Trophoblast cell (in vitro differentiated cells and primary cell): ENCODE data around the gene PTPRN2.

Experiments used
- DNase-seq, 2 donors: peaks; one replicate each; pipeline ENCODE4 v3.0.0-alpha.2; 2016
- H2AFZ ChIP-seq: 2 replicates; pipeline ENCODE4 v1.6.1; 2013; ENCODE audit warnings: low read length, moderate library complexity, mild to moderate bottlenecking; ENCODE audit not compliant: insufficient read depth, poor library complexity
- H2AK5ac ChIP-seq: 2 replicates; pipeline ENCODE4 v1.6.1; 2013; ENCODE audit warnings: mild to moderate bottlenecking, low read length
- H2BK120ac ChIP-seq: 2 replicates; pipeline ENCODE4 v1.6.1; 2013; ENCODE audit warnings: low read length, mild to moderate bottlenecking, moderate library complexity; ENCODE audit not compliant: insufficient read depth, poor library complexity
- H2BK12ac ChIP-seq: 2 replicates; pipeline ENCODE4 v1.6.1; 2013; ENCODE audit warnings: mild to moderate bottlenecking, low read length, moderate library complexity
- H2BK5ac ChIP-seq: 2 replicates; pipeline ENCODE4 v1.6.1; 2013; ENCODE audit warnings: low read length, low read depth, moderate library complexity, mild to moderate bottlenecking; ENCODE audit not compliant: poor library complexity
- H3K14ac ChIP-seq: 2 replicates; pipeline ENCODE4 v1.6.1; 2013; ENCODE audit warnings: mild to moderate bottlenecking, low read length
- H3K18ac ChIP-seq: 2 replicates; pipeline ENCODE4 v1.6.1; 2013; ENCODE audit warnings: mild to moderate bottlenecking, low read length
- H3K23ac ChIP-seq: 2 replicates; pipeline ENCODE4 v1.6.1; 2013; ENCODE audit warnings: low read length
- H3K27ac ChIP-seq: 2 replicates; pipeline ENCODE4 v1.5.1; 2013; ENCODE audit warnings: low read depth, mild to moderate bottlenecking, inconsistent platforms, low read length, moderate library complexity
- H3K27me3 ChIP-seq: 2 replicates; pipeline ENCODE4 v1.6.1; 2013; ENCODE audit warnings: inconsistent platforms, mild to moderate bottlenecking, low read length, moderate library complexity; ENCODE audit not compliant: insufficient read depth
- H3K36me3 ChIP-seq, 2 experiments: 1 replicate in 1 of 2; 2 replicates in 1 of 2; pipeline ENCODE4 v1.6.1; 2013; ENCODE audit warnings: low read length in 2 of 2, mild to moderate bottlenecking in 2 of 2, moderate library complexity in 1 of 2; ENCODE audit not compliant: insufficient read depth in 2 of 2, control insufficient read depth in 1 of 2
- H3K4ac ChIP-seq: 2 replicates; pipeline ENCODE4 v1.6.1; 2013; ENCODE audit warnings: low read depth, mild to moderate bottlenecking, low read length, moderate library complexity
- H3K4me1 ChIP-seq, 2 experiments: 1 replicate in 1 of 2; 2 replicates in 1 of 2; pipeline ENCODE4 v1.6.1; 2013; ENCODE audit warnings: low read length in 2 of 2, mild to moderate bottlenecking in 2 of 2, moderate library complexity in 1 of 2; ENCODE audit not compliant: insufficient read depth in 2 of 2, control insufficient read depth in 1 of 2
- H3K4me2 ChIP-seq: 2 replicates; pipeline ENCODE4 v1.6.1; 2013; ENCODE audit warnings: inconsistent platforms, mild to moderate bottlenecking, low read length, moderate library complexity
- H3K4me3 ChIP-seq: 2 replicates; pipeline ENCODE4 v1.5.1; 2013; ENCODE audit warnings: mild to moderate bottlenecking, low read depth, low read length, inconsistent platforms
- H3K79me1 ChIP-seq: one replicate; pipeline ENCODE4 v1.6.1; 2013; ENCODE audit warnings: low read length
- H3K79me2 ChIP-seq: 2 replicates; pipeline ENCODE4 v1.6.1; 2013; ENCODE audit warnings: low read length, mild to moderate bottlenecking; ENCODE audit not compliant: control insufficient read depth, insufficient read depth, poor library complexity
- H3K9ac ChIP-seq: 2 replicates; pipeline ENCODE4 v1.6.1; 2013; ENCODE audit warnings: mild to moderate bottlenecking, low read length
- H3K9me3 ChIP-seq: 2 replicates; pipeline ENCODE4 v1.6.1; 2013; ENCODE audit warnings: low read depth, mild to moderate bottlenecking, control low read depth, inconsistent platforms, low read length; ENCODE audit not compliant: insufficient read depth
- H4K12ac ChIP-seq: 2 replicates; pipeline ENCODE4 v1.6.1; 2013; ENCODE audit warnings: low read depth, mild to moderate bottlenecking, low read length, moderate library complexity
- H4K8ac ChIP-seq: 2 replicates; pipeline ENCODE4 v1.6.1; 2013; ENCODE audit warnings: low read depth, mild to moderate bottlenecking, low read length, moderate library complexity
- H4K91ac ChIP-seq: one replicate; pipeline ENCODE4 v1.6.1; 2013; ENCODE audit warnings: low read depth, mild to moderate bottlenecking, low read length, moderate library complexity
- WGBS: extraction: QIAGEN DNeasy Blood & Tissue Kit; methylation state at CpG from one replicate; pipeline ENCODE4 v1.1.7; 2013; ENCODE audit warnings: missing lambda C conversion rate; ENCODE audit not compliant: insufficient read length, insufficient coverage; ENCODE audit errors: extremely low coverage; 5-methylcytosine and 5-hydroxymethylcytosine counted together

Gene PTPRN2

GRCh38 chr7:157540020-157540419 lies 1047.6 kb downstream of the PTPRN2 start:
- Histone ChIP-seq H3K79me2 (no peaks in the 10 kb centered on the region), H3K14ac (no peak overlapping the region), H3K18ac (no peak overlapping the region), H2BK5ac (no peak overlapping the region), H2AK5ac (no peak overlapping the region), H3K79me1 (no peaks in the 10 kb centered on the region), H2AFZ (no peak overlapping the region), H2BK120ac (no peak overlapping the region), H2BK12ac (no peak overlapping the region), H3K9me3 (peaks cover 8% of the 10 kb centered on the region), H3K4me2 (no peak overlapping the region), H3K36me3 (no peaks in the 10 kb centered on the region), H3K4ac (no peak overlapping the region), H3K23ac (no peak overlapping the region), H4K91ac (no peak overlapping the region), H3K4me3 (no peak overlapping the region), H3K27ac (no peak overlapping the region), H4K12ac (no peak overlapping the region), H3K27me3 (no peaks in the 10 kb centered on the region), H4K8ac (no peak overlapping the region), H3K9ac (no peak overlapping the region), H3K4me1 (no peaks in the 10 kb centered on the region)
- WGBS, result no CpG with 5 or more reads among the region's 18 CpGs
- DNase-seq, result no peak

GRCh38 chr7:157539521-157539920 lies 1048.1 kb downstream of the PTPRN2 start:
- Histone ChIP-seq H4K8ac (no peak overlapping the region), H3K27me3 (no peaks in the 10 kb centered on the region), H3K9me3 (peaks cover 3% of the 10 kb centered on the region), H3K18ac (no peak overlapping the region), H2BK120ac (no peak overlapping the region), H3K36me3 (no peaks in the 10 kb centered on the region), H3K27ac (no peak overlapping the region), H3K4me1 (no peaks in the 10 kb centered on the region), H3K4me3 (no peak overlapping the region), H3K9ac (no peak overlapping the region), H4K91ac (no peak overlapping the region), H2BK12ac (no peak overlapping the region), H3K4me2 (no peak overlapping the region), H3K79me2 (no peaks in the 10 kb centered on the region), H3K23ac (no peak overlapping the region), H3K4ac (no peak overlapping the region), H2BK5ac (no peak overlapping the region), H4K12ac (no peak overlapping the region), H2AK5ac (no peak overlapping the region), H3K79me1 (no peaks in the 10 kb centered on the region), H2AFZ (no peak overlapping the region), H3K14ac (no peak overlapping the region)
- DNase-seq, result no peak
- no CpG with 5 or more reads among the region's 19 CpGs for WGBS

- H3K79me2 ChIP-seq, result no peaks in the 10 kb centered on the region
- no peak overlapping the region for H4K12ac ChIP-seq
- H2BK120ac ChIP-seq, result no peak overlapping the region
- H4K8ac ChIP-seq, result no peak overlapping the region
- no peaks in the 10 kb centered on the region for H3K4me1 ChIP-seq
- H3K9ac ChIP-seq, result no peak overlapping the region
- no peak overlapping the region for H3K23ac ChIP-seq
- H2BK5ac ChIP-seq, result no peak overlapping the region
- WGBS, result no CpG with 5 or more reads among the region's 10 CpGs
- no peak for DNase-seq
- no peak overlapping the region for H3K4me3 ChIP-seq
- H3K27ac ChIP-seq, result no peak overlapping the region
- H3K14ac ChIP-seq, result no peak overlapping the region
- H2AFZ ChIP-seq, result no peak overlapping the region
- no peak overlapping the region for H2AK5ac ChIP-seq
- H3K27me3 ChIP-seq, result no peaks in the 10 kb centered on the region
- H3K9me3 ChIP-seq, result peaks cover 2% of the 10 kb centered on the region
- no peak overlapping the region for H2BK12ac ChIP-seq
- H4K91ac ChIP-seq, result no peak overlapping the region
- no peaks in the 10 kb centered on the region for H3K36me3 ChIP-seq
- H3K18ac ChIP-seq, result no peak overlapping the region
- H3K4me2 ChIP-seq, result no peak overlapping the region
- H3K4ac ChIP-seq, result no peak overlapping the region
- no peaks in the 10 kb centered on the region for H3K79me1 ChIP-seq
These were observed 1048.9 kb downstream of the PTPRN2 start for GRCh38 chr7:157538735-157539134.

- H2BK5ac ChIP-seq, result no peak overlapping the region
- no peak overlapping the region for H3K4me3 ChIP-seq
- no peak overlapping the region for H2BK12ac ChIP-seq
- DNase-seq, result no peak
- no peak overlapping the region for H4K91ac ChIP-seq
- no peak overlapping the region for H3K9ac ChIP-seq
- no peak overlapping the region for H4K12ac ChIP-seq
- H3K27me3 ChIP-seq, result no peaks in the 10 kb centered on the region
- H3K9me3 ChIP-seq, result peaks cover 2% of the 10 kb centered on the region
- H3K14ac ChIP-seq, result no peak overlapping the region
- H3K4me2 ChIP-seq, result no peak overlapping the region
- no peak overlapping the region for H2AFZ ChIP-seq
- no peak overlapping the region for H3K18ac ChIP-seq
- no peaks in the 10 kb centered on the region for H3K36me3 ChIP-seq
- H3K79me2 ChIP-seq, result no peaks in the 10 kb centered on the region
- no peak overlapping the region for H3K4ac ChIP-seq
- H4K8ac ChIP-seq, result no peak overlapping the region
- no peak overlapping the region for H3K23ac ChIP-seq
- H3K27ac ChIP-seq, result no peak overlapping the region
- no peak overlapping the region for H2AK5ac ChIP-seq
- H3K4me1 ChIP-seq, result no peaks in the 10 kb centered on the region
- H2BK120ac ChIP-seq, result no peak overlapping the region
- no CpG with 5 or more reads among the region's 11 CpGs for WGBS
- H3K79me1 ChIP-seq, result no peaks in the 10 kb centered on the region
These were observed 1049.3 kb downstream of the PTPRN2 start for GRCh38 chr7:157538321-157538720.
